Skeletal muscle tissue (tissue), 4 donors: Measurements from ENCODE around the gene ZBTB7B. TPM values are rescaled to one million over a fixed set of nuclear protein-coding genes. Genes with fewer than 3 reads are reported as not detected.

Source experiments
- H3K27ac ChIP-seq: one replicate; pipeline ENCODE4 v1.7.0; 2013; ENCODE audit warnings: mild to moderate bottlenecking, low read depth, low read length, inconsistent platforms
- H3K27me3 ChIP-seq, 3 donors: one replicate each; pipeline ENCODE4 v1.7.0; 2013; ENCODE audit warnings: low read length in 3 of 3; ENCODE audit not compliant: control insufficient read depth in 3 of 3, insufficient read depth in 3 of 3
- H3K36me3 ChIP-seq, 3 donors: one replicate each; pipeline ENCODE4 v1.7.0; 2013; ENCODE audit warnings: low read length in 3 of 3; ENCODE audit not compliant: control insufficient read depth in 3 of 3, insufficient read depth in 3 of 3
- H3K4me1 ChIP-seq, 3 donors: one replicate each; pipeline ENCODE4 v1.7.0; 2013; ENCODE audit warnings: low read length in 3 of 3, mild to moderate bottlenecking in 3 of 3; ENCODE audit not compliant: control insufficient read depth in 3 of 3, insufficient read depth in 3 of 3
- H3K4me3 ChIP-seq, 3 donors: one replicate each; pipeline ENCODE4 v1.7.0; 2013; ENCODE audit warnings: low read length in 3 of 3
- H3K9ac ChIP-seq, 3 donors: one replicate each; pipeline ENCODE4 v1.7.0; 2013; ENCODE audit warnings: low read length in 3 of 3, mild to moderate bottlenecking in 3 of 3, moderate library complexity in 2 of 3, low read depth in 1 of 3
- H3K9me3 ChIP-seq, 3 donors: one replicate each; pipeline ENCODE4 v1.7.0; 2013; ENCODE audit warnings: low read length in 3 of 3; ENCODE audit not compliant: control insufficient read depth in 3 of 3
- total RNA-seq: library from RNA; depleted of rRNA; stranded (reverse); fragments of >200 nt; gene quantifications from one replicate; pipeline ENCODE4 v1.2.3, GENCODE V29; 2014
- donor health status: Osteomylitis.

Gene ZBTB7B
- total RNA-seq, 1 donor from 2014 or later = 7.8 TPM

DNA sequence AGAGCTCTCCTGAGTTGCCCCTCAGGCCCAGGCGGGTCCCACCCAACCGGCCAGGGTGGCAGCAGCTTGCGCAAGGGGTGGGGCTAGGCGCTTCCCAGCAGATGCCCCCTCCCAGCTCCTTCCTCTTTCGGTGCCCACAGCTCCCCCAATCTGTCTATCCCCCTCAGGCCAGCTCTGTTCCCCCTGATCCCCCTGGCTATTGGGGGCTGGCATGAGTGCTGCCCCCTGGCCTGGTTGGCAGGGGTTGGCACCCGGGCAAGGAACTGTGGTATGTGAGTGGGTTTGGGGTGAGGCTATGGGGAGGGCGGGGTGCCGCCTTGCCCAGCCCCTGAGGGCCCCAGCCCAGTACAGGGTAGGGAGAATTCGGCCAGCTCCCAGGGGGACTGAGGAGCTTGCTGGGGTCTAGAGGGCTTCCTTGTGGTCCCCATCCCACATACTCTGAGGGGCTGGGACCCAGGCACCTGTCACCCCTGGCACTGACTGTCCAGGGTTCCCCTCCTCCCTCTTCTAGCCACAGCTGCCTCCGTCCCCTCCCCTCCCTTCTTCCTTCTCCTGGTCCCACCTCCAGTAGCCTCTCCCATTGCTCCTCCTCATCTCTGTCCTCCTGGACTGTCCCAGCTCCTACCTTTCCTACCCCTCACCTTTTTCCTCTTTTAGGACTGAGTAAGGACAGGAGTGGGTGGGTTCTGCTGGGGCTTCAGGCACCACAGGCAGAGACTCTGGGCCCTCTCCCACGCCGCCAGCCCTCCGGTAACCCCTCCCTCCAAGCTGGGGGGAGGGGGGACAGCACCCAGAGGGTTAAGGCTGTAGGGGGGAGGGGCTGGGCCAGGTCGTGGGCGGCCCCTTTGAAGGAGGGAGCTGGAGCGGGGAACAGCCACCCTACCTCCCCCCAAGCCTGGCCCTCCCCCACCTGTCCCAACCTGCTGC is 5.7 kb downstream of the ZBTB7B start:
- Histone ChIP-seq H3K9ac (peak overlapping the region; percentile 76 to 83 (median 77)), H3K27me3 (no peaks in the 10 kb centered on the region), H3K4me3 (peak overlapping the region; percentile 41 to 60 (median 55)), H3K9me3 (no peaks in the 10 kb centered on the region), H3K4me1 (peaks cover 67 to 92% (median 79%) of the 10 kb centered on the region in 3 donors), H3K27ac (peak overlapping the region; percentile 97), H3K36me3 (no peaks in the 10 kb centered on the region)

DNA sequence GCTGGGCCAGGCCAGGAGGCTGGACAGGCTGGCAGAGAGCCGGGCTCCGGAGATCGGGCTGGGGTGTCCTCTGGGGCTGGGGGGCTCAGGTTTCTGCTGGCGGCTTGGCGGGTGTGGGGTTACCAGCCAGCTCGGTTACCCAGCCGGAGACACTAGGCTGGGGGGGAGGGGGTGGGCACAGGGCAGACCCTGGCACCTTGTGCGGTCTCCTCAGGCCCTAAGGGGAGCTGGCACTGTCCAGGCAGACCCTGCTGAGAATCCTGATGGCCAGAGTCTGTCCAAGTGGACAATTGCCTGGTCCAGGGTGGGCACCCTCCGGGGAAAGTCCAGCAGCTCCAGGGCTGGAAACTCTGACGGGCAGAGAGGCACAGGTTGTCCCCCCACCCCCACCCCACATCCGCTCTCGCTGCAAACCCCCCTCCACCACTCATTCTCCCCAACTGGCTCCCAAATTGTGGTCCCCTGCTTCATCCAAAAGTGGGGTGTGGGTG is 6.7 kb downstream of the ZBTB7B start:
- Histone ChIP-seq H3K4me1 (peaks cover 65 to 90% (median 81%) of the 10 kb centered on the region in 3 donors), H3K9ac (peak overlapping the region; percentile 60 to 83 (median 76)), H3K9me3 (no peaks in the 10 kb centered on the region), H3K36me3 (peaks cover 0 to 6% (median 3%) of the 10 kb centered on the region in 3 donors), H3K27ac (peak overlapping the region; percentile 97), H3K4me3 (peak overlapping the region; percentile 41 to 60 (median 55)), H3K27me3 (no peaks in the 10 kb centered on the region)

GRCh38 chr1:155009742-155010141 is 7.1 kb downstream of the ZBTB7B start:
- H3K27me3 ChIP-seq = no peaks in the 10 kb centered on the region
- no peaks in the 10 kb centered on the region for H3K9me3 ChIP-seq
- H3K4me1 ChIP-seq = peaks cover 60 to 85% (median 76%) of the 10 kb centered on the region in 3 donors
- peak overlapping the region in 1 of 3 donors; percentile 51 for H3K9ac ChIP-seq
- peak overlapping the region; percentile 97 for H3K27ac ChIP-seq
- H3K4me3 ChIP-seq = peak overlapping the region in 1 of 3 donors; percentile 9
- H3K36me3 ChIP-seq = peaks cover 0 to 9% (median 6%) of the 10 kb centered on the region in 3 donors

DNA sequence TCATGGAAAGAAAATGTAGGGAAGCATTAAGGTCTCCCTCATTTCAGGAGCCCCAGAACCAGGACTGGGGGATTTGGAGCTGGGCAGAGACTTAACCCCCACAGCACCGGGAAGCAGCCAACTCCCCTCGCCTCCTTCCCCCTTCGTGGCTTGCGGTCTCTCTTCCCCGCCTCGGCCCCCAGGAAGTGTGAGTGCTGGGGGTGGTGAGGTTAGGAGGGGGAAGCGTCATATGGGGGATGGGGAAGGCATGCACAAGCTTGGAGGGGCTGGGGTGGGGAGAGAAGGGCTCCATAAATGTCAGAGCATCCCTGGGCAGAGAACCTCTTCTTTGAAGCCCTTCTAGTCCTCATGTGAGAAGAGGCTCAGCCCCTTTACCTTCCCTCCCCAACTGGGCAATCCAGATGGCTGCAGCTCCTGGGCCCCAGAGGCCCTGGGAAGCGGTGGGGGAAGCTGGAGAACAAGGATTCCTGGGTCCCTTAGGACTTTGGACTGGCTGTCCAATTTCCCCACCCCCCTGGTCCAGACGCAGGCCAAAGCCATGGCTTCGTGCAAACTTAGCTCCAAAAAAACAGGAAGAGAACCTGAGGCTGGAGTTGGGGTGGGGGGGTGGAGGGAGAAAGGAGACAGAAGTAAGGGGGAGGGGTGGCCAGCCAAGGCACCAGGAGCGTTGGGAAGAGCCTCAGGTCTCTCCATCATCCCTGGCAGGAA is 7.8 kb downstream of the ZBTB7B start:
- Histone ChIP-seq H3K4me1 (peaks cover 55 to 80% (median 70%) of the 10 kb centered on the region in 3 donors), H3K4me3 (peak overlapping the region in 1 of 3 donors; percentile 9), H3K9ac (peak overlapping the region in 2 of 3 donors; percentile 32 to 33), H3K27ac (peak overlapping the region; percentile 97), H3K36me3 (peaks cover 3 to 12% (median 9%) of the 10 kb centered on the region in 3 donors), H3K27me3 (no peaks in the 10 kb centered on the region), H3K9me3 (no peaks in the 10 kb centered on the region)

DNA sequence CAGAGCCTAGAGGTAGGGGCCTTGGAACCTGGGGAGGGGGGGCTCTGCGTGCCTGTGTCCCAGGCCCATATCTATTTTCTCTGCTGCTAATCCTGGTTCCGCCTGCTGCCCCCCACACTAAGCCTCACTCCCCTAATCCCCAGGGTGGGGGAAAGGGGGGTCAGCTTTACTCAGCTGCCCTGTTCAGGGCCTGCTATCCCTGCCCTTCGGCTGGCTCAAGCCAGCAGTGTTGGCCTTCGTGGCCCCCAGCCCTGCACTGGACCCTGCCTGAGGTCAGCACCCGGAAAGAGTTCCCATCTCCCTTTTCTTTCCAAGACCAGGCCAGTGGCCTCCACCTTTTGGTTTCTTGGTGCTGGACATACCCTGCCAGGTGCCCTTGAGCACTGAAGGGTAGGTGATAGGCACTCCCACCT is 8.4 kb downstream of the ZBTB7B start:
- no peak overlapping the region for H3K4me3 ChIP-seq
- H3K4me1 ChIP-seq = peaks cover 48 to 77% (median 64%) of the 10 kb centered on the region in 3 donors
- H3K9ac ChIP-seq = peak overlapping the region in 2 of 3 donors; percentile 32 to 33
- peak overlapping the region; percentile 97 for H3K27ac ChIP-seq
- H3K27me3 ChIP-seq = no peaks in the 10 kb centered on the region
- H3K9me3 ChIP-seq = no peaks in the 10 kb centered on the region
- peaks cover 9 to 14% (median 12%) of the 10 kb centered on the region in 3 donors for H3K36me3 ChIP-seq

GRCh38 chr1:155011437-155012025 is 8.9 kb downstream of the ZBTB7B start:
- Histone ChIP-seq H3K27me3 (no peaks in the 10 kb centered on the region), H3K4me1 (peaks cover 44 to 76% (median 60%) of the 10 kb centered on the region in 3 donors), H3K4me3 (peak overlapping the region in 1 of 3 donors; percentile 17), H3K9me3 (no peaks in the 10 kb centered on the region), H3K9ac (peak overlapping the region in 2 of 3 donors; percentile 32 to 35), H3K36me3 (peaks cover 12 to 19% (median 13%) of the 10 kb centered on the region in 3 donors), H3K27ac (peak overlapping the region; percentile 44)

DNA sequence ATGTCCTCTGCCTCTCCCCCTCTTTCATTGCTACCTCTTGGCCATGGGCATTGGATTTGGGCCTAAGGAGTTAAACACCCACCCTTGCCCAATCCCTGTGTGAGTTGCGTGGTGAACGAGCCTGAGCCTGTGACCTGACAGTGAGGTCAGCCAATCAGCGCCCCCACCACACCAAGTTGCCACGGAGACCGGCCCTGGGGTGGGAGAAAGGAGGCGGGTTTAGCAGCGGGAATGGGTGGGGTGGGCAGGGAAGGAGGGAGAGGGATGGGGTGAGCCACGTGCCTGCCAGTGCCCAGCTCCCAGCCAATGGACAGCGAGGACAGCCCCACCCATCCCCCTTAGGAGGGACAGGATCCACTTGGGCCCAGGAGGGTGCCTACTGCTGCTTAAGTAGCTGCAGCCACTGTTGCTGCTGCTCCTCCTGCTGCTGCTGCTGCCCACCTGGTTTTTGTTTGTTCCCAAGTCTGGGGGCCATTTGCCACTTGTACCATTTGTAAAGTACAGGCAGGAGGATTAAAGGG is 9.5 kb downstream of the ZBTB7B start:
- Histone ChIP-seq H3K4me1 (peaks cover 44 to 76% (median 60%) of the 10 kb centered on the region in 3 donors), H3K4me3 (peak overlapping the region in 1 of 3 donors; percentile 17), H3K36me3 (peaks cover 12 to 21% (median 13%) of the 10 kb centered on the region in 3 donors), H3K27me3 (no peaks in the 10 kb centered on the region), H3K9ac (peak overlapping the region in 2 of 3 donors; percentile 14 to 35), H3K9me3 (no peaks in the 10 kb centered on the region), H3K27ac (peak overlapping the region; percentile 44)

GRCh38 chr1:155012776-155013602 is 10.4 kb downstream of the ZBTB7B start:
- peak overlapping the region in 1 of 3 donors; percentile 14 for H3K9ac ChIP-seq
- H3K4me1 ChIP-seq = peaks cover 41 to 76% (median 58%) of the 10 kb centered on the region in 3 donors
- H3K9me3 ChIP-seq = no peaks in the 10 kb centered on the region
- no peaks in the 10 kb centered on the region for H3K27me3 ChIP-seq
- H3K27ac ChIP-seq = peak overlapping the region; percentile 44
- peaks cover 12 to 21% (median 13%) of the 10 kb centered on the region in 3 donors for H3K36me3 ChIP-seq
- H3K4me3 ChIP-seq = no peak overlapping the region
